ENCODE results near the gene SKIL. TPM values are rescaled to one million over a fixed set of nuclear protein-coding genes. Genes with fewer than 3 reads are reported as not detected.

SKIL gene
- total RNA-seq, 1 donor from 2014 or later = 35.7 TPM

GRCh38 chr3:170428095-170428494, 70.6 kb downstream of the SKIL start:
- H3K9me3 Mint-ChIP-seq = no peaks in the 10 kb centered on the region
- TF ChIP-seq CTCF (conservative IDR thresholded peaks at IDR 0.05) = no peak
- no peak overlapping the region for H3K4me3 Mint-ChIP-seq
- peaks cover 37% of the 10 kb centered on the region for H3K4me1 Mint-ChIP-seq (ENCODE audit: unreplicated experiment)
- DNase-seq (ENCODE audit: extremely low spot score, unreplicated experiment) = no peak
- H3K27me3 Mint-ChIP-seq = no peaks in the 10 kb centered on the region
- peak overlapping the region; percentile 37 for H3K27ac Mint-ChIP-seq
- H3K36me3 Mint-ChIP-seq = peaks cover 3% of the 10 kb centered on the region

GRCh38 chr3:170429050-170429449, 71.5 kb downstream of the SKIL start:
- Mint-ChIP-seq H3K36me3 (peaks cover 3% of the 10 kb centered on the region), H3K27ac (no peak overlapping the region), H3K4me1 (ENCODE audit: unreplicated experiment) (peaks cover 34% of the 10 kb centered on the region), H3K9me3 (no peaks in the 10 kb centered on the region), H3K27me3 (no peaks in the 10 kb centered on the region), H3K4me3 (peak overlapping the region; percentile 33)
- TF ChIP-seq CTCF (conservative IDR thresholded peaks at IDR 0.05) = no peak
- no peak for DNase-seq (ENCODE audit: extremely low spot score, unreplicated experiment)

GRCh38 chr3:170431054-170431453, 73.5 kb downstream of the SKIL start:
- peaks cover 3% of the 10 kb centered on the region for H3K36me3 Mint-ChIP-seq
- H3K27ac Mint-ChIP-seq = no peak overlapping the region
- TF ChIP-seq CTCF (conservative IDR thresholded peaks at IDR 0.05) = peak; percentile 65
- H3K27me3 Mint-ChIP-seq = no peaks in the 10 kb centered on the region
- H3K4me1 Mint-ChIP-seq (ENCODE audit: unreplicated experiment) = peaks cover 23% of the 10 kb centered on the region
- H3K9me3 Mint-ChIP-seq = no peaks in the 10 kb centered on the region
- H3K4me3 Mint-ChIP-seq = no peak overlapping the region
- no peak for DNase-seq (ENCODE audit: extremely low spot score, unreplicated experiment)

- H3K27me3 Mint-ChIP-seq = no peaks in the 10 kb centered on the region
- no peak overlapping the region for H3K4me3 Mint-ChIP-seq
- peaks cover 22% of the 10 kb centered on the region for H3K4me1 Mint-ChIP-seq (ENCODE audit: unreplicated experiment)
- no peak for DNase-seq (ENCODE audit: extremely low spot score, unreplicated experiment)
- no peak for TF ChIP-seq CTCF (conservative IDR thresholded peaks at IDR 0.05)
- peaks cover 3% of the 10 kb centered on the region for H3K36me3 Mint-ChIP-seq
- H3K9me3 Mint-ChIP-seq = no peaks in the 10 kb centered on the region
- no peak overlapping the region for H3K27ac Mint-ChIP-seq
Measured at GRCh38 chr3:170432416-170432815, 74.9 kb downstream of the SKIL start.

- Mint-ChIP-seq H3K9me3 (no peaks in the 10 kb centered on the region), H3K4me3 (no peak overlapping the region)
- no peak for TF ChIP-seq CTCF (conservative IDR thresholded peaks at IDR 0.05)
Measured at GRCh38 chr3:170436697-170437096, 79.2 kb downstream of the SKIL start.

GRCh38 chr3:170437176-170437575, 79.7 kb downstream of the SKIL start:
- no peaks in the 10 kb centered on the region for H3K36me3 Mint-ChIP-seq
- TF ChIP-seq CTCF (conservative IDR thresholded peaks at IDR 0.05) = no peak
- no peak overlapping the region for H3K27ac Mint-ChIP-seq
- H3K9me3 Mint-ChIP-seq = no peaks in the 10 kb centered on the region
- no peak for DNase-seq (ENCODE audit: extremely low spot score, unreplicated experiment)
- H3K4me1 Mint-ChIP-seq (ENCODE audit: unreplicated experiment) = peaks cover 10% of the 10 kb centered on the region
- H3K4me3 Mint-ChIP-seq = no peak overlapping the region
- no peaks in the 10 kb centered on the region for H3K27me3 Mint-ChIP-seq

More at GRCh38 chr3:170436697-170437096, 79.2 kb downstream of the SKIL start:
- Mint-ChIP-seq H3K4me1 (ENCODE audit: unreplicated experiment) (peaks cover 10% of the 10 kb centered on the region), H3K36me3 (no peaks in the 10 kb centered on the region), H3K27ac (no peak overlapping the region), H3K27me3 (no peaks in the 10 kb centered on the region)
- no peak for DNase-seq (ENCODE audit: extremely low spot score, unreplicated experiment)

All from type B pancreatic cell (in vitro differentiated cells).